Mammary epithelial cell (primary cell): ENCODE results near the gene ADAMTS2.

ENCODE experiments used
- EZH2 ChIP-seq: IDR thresholded peaks from 2 replicates; pipeline ENCODE4 v1.6.1; 2012; ENCODE audit warnings: low read length, inconsistent platforms, borderline replicate concordance
- TF ChIP-seq, protein P1 (sequence below), 2 donors: IDR thresholded peaks in 1 of 2; conservative IDR thresholded peaks in 1 of 2; 2 replicates each; pipeline ENCODE4 v1.5.1; 2011 to 2012; ENCODE audit warnings: inconsistent platforms in 2 of 2, low read length in 2 of 2, mild to moderate bottlenecking in 2 of 2, control low read depth in 1 of 2, low read depth in 1 of 2; ENCODE audit not compliant: insufficient read depth in 1 of 2; ENCODE audit errors: extremely low read depth in 1 of 2

DNA sequence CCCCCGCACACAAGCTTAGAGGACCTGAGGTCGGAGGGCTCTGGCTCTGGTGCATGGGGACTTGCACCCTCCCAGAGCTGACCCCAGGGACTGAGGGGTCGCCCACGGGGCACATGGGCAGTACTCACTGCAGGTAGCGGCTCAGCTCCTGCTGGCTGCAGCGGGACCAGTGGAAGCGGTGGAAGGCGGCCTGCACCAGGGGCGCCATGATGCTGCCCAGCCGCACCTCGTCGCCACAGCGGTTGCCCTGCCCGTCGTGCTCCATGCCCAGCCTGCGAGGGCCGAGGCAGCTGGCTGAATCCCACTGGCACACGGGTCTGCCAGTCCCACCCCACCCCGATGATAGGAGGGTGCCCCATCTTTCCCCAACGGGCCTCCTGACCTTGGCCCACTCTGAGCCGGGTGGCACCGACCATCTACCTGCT is 191.3 kb downstream of the ADAMTS2 start:
- TF ChIP-seq, protein P1, sequence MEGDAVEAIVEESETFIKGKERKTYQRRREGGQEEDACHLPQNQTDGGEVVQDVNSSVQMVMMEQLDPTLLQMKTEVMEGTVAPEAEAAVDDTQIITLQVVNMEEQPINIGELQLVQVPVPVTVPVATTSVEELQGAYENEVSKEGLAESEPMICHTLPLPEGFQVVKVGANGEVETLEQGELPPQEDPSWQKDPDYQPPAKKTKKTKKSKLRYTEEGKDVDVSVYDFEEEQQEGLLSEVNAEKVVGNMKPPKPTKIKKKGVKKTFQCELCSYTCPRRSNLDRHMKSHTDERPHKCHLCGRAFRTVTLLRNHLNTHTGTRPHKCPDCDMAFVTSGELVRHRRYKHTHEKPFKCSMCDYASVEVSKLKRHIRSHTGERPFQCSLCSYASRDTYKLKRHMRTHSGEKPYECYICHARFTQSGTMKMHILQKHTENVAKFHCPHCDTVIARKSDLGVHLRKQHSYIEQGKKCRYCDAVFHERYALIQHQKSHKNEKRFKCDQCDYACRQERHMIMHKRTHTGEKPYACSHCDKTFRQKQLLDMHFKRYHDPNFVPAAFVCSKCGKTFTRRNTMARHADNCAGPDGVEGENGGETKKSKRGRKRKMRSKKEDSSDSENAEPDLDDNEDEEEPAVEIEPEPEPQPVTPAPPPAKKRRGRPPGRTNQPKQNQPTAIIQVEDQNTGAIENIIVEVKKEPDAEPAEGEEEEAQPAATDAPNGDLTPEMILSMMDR (conservative IDR thresholded peaks at IDR 0.05 in 1 of 2, IDR thresholded peaks at IDR 0.05 in 1 of 2; ENCODE audit: extremely low read depth in 1 of 2, insufficient read depth in 1 of 2, low read depth in 1 of 2, low read length in 2 of 2), result no peak
- no peak for TF ChIP-seq EZH2
